Glomerular endothelial cell (primary cell): ENCODE measurements around the gene RNPS1. TPM values are rescaled to one million over a fixed set of nuclear protein-coding genes. Genes with fewer than 3 reads are reported as not detected.

Source experiments
- DNase-seq: peaks from one replicate; pipeline ENCODE4 v3.0.0-alpha.2; 2011; ENCODE audit warnings: low read depth, low spot score; ENCODE audit errors: extremely low read depth
- total RNA-seq: library from RNA; depleted of rRNA; stranded (reverse); fragments of >200 nt; gene quantifications from 2 replicates; pipeline ENCODE4 v1.2.3, GENCODE V29; 2015

RNPS1 gene
- total RNA-seq, 1 donor from 2014 or later, result 192 TPM

DNA sequence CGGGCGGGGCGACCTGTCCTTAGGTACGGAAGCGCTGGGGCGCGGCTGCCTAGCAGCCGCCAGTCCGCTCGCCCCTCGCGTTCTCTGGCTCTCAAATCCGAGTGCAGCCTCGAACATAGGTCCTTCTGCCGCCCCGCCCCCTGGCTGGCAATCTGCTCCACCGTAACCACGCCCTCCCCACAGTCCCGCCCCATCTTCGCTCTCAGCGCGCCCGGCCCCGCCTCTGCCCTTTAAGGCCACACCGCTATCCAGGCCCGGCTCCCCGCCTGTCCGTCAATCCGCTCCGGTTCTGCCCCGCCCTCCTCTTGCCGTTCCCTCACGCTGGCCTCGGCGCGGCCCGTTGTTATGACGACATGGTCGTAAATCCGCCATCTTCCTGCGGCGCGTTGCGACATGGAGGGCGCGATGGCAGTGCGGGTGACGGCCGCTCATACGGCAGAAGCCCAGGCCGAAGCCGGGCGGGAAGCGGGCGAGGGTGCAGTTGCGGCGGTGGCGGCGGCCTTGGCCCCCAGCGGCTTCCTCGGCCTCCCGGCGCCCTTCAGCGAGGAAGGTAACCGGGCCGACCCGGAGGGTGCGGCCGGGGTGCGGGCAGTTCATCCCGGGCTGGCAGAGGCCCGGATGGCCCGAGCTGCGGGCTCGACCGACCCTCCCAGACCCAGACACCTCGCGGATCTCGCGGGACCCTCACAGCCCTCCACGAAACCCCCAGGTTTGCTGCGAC lies 44.5 kb downstream of the RNPS1 start, which contains the start of gene E4F1:
Gene E4F1 (plus strand): TSS at position 371 of the 721 bp plus-strand sequence. CDS start 23 bp downstream, at position 394.
- peak; percentile 84 for DNase-seq

GRCh38 chr16:2216330-2216729 lies 51.6 kb downstream of the RNPS1 start:
- no peak for DNase-seq

GRCh38 chr16:2214719-2214968 lies 53.3 kb downstream of the RNPS1 start, which contains the start of gene PGP:
Gene PGP, minus strand, starts transcription at chr16:2214840. Its CDS starts 63 bp downstream, at chr16:2214777.
- no peak for DNase-seq

DNA sequence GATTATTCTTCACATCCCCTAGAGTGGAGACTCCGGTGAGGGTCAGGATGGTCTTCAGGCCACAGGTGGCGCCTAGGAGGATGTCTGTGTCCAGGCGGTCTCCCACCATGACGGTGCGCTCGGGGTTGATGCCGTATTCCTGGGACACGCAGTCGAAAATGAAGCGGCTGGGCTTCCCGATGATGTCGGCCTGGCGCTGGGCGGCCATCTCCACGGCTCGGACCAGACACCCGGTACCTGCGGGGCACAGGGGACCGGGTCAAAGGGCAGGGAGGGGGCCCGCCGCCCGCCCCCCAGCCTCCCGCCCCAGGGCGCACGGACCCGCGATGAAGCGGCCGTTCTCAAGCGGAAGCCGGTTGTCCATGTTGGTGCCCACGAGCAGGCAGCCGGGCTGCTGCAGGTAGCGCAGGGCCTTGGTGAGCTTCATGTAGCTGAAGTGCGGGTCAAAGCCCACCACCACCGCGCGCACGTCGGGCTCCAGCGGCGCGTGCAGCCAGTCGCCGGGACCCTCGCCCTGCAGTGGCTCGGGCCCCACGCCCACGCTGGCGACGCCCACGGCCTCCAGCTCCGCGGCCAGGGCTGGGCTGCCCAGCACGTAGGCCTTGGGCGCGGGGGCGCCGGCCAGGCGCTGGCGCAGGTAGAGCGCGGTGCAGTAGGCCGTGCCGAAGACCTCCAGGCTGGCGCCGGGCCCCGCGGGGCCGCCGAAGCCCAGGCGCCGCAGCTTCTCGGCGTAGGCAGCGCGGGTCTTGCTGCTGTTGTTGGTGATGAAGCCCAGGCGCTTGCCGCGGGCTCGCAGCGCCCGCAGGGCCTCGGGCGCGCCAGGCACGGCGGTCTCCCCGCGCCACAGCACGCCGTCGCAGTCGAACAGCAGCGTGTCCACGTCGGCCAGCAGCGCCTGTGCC lies 53.9 kb downstream of the RNPS1 start:
- no peak for DNase-seq

- no peak for DNase-seq
Observed at GRCh38 chr16:2212362-2213324, 55.3 kb downstream of the RNPS1 start.

DNA sequence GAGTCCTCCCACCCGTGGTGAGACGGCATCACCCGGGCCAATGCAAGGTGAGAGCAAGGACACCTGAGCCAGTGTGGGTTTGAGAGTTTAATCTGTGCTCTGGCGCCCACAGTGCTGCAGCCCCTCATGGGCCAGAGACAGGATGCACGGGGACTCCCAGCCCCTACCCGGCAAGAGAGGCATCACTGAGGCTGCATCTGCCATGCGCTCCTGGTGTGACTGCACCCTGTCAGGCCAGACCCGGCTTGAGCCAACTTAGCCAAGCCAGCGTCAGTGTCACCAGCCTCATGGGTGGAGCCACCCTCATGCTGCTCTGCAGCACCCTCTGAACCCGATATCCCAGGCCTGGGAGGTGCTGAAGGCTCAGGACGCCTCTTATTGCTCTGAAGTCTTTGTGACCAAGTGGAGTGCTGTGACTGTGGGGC lies 56.0 kb downstream of the RNPS1 start:
- no peak for DNase-seq

GRCh38 chr16:2210386-2211365 lies 57.2 kb downstream of the RNPS1 start, which contains the start of gene BRICD5:
Gene BRICD5, minus strand, starts transcription at chr16:2210863. Its CDS starts 30 bp downstream, at chr16:2210833.
- no peak for DNase-seq

GRCh38 chr16:2210009-2210332 lies 58.0 kb downstream of the RNPS1 start:
- DNase-seq, result no peak

- DNase-seq, result no peak
Observed at GRCh38 chr16:2209258-2210008, 58.5 kb downstream of the RNPS1 start.

DNA sequence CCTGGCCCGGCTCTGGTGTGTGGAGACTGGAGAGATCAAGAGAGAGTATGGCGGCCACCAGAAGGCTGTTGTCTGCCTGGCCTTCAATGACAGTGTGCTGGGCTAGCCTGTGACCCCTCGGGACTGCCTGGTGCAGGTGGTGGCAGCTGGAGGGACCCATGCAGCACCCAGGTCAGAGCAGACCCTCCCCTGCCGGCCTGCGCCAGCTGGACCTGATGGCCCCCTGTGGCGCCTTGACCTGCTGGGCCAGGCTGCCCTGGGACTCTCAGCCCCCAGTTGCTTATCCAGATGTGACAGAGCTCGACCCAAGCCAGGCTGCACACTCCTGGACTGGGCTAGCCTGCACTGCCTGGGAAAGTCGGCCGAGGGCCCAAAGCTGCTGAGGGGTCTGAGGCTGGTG lies 59.2 kb downstream of the RNPS1 start:
- DNase-seq, result no peak

DNA sequence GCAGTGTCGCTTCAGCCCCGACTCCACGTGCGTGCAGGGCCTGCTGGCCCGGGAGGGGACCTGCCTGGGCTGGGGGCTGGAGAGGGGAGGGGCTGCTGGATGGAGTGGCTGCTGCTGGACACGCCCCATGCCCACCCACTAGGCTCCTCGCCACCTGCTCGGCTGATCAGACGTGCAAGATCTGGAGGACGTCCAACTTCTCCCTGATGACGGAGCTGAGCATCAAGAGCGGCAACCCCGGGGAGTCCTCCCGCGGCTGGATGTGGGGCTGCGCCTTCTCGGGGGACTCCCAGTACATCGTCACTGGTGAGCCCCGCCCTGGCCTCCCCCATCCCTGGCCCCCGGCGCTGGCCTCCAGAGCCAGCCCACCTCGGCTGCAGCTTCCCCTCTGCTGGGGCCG lies 59.6 kb downstream of the RNPS1 start:
- DNase-seq, result no peak

DNA sequence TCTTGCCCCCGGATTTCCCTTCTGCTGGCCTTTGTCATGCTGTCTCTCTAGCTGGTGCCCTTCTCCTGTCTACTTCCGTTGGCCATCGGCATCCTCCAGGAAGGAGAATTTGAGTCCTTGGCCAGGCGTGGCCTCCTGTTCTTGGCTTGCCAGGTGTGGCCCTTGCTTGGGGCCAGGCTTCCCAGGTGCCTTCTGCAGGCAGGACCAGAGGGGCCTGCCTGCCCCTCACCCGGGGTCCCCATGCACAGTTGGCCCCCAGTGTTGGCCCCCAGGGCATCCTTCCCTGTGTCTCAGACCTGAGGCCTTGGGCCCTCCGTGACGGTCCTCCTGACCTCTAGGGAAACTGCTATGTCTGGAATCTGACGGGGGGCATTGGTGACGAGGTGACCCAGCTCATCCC lies 60.1 kb downstream of the RNPS1 start:
- DNase-seq, result no peak

GRCh38 chr16:2206780-2207433 lies 61.0 kb downstream of the RNPS1 start:
- no peak for DNase-seq

DNA sequence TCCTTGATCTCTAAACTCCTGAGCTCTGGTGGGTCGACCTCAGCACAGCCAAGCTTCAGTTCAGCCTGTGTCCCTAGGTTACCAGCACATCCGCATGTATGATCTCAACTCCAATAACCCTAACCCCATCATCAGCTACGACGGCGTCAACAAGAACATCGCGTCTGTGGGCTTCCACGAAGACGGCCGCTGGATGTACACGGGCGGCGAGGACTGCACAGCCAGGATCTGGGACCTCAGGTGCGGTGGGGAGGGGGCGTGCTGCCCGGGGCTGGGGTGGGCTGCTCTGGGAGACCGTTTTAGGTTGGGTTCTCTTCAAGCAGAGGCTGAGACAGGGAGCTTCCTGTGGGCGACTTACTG lies 61.5 kb downstream of the RNPS1 start:
- DNase-seq, result no peak

DNA sequence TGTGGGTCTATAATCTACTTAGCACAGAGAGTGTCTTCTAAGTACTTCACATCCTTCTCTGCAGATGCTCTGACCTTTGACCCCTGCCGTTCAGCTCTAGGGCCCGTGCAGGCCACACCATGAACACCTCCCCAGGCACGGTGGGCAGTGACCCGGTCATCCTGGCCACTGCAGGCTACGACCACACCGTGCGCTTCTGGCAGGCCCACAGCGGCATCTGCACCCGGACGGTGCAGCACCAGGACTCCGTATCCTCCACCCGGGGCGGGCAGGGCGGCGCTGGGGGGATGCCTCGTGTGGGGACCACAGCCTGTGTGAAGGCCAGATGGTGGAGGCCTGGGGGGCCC lies 62.0 kb downstream of the RNPS1 start:
- DNase-seq, result no peak

GRCh38 chr16:2205104-2205966 lies 62.6 kb downstream of the RNPS1 start, which contains the start of gene MLST8:
Gene MLST8, plus strand, starts transcription at chr16:2205454. Its CDS starts 632 bp downstream, at chr16:2206086.
- DNase-seq, result no peak

- no peak for DNase-seq
Observed at GRCh38 chr16:2204416-2205103, 63.4 kb downstream of the RNPS1 start.
